ENCODE data around the gene DDX51.

DDX51 gene

GRCh38 chr12:132142679-132143335 lies 1.3 kb downstream of the DDX51 start:
- peaks cover 6% of the 10 kb centered on the region for H3K36me3 ChIP-seq (ENCODE audit: control insufficient read depth, insufficient read depth, low read length)
- H3K79me1 ChIP-seq (ENCODE audit: low read length), result peaks cover 24% of the 10 kb centered on the region
- H2AK5ac ChIP-seq (ENCODE audit: low read length), result no peak overlapping the region
- H3K4me3 ChIP-seq (ENCODE audit: low read length), result peak overlapping the region; percentile 66
- H2BK5ac ChIP-seq (ENCODE audit: low read length), result no peak overlapping the region
- H3K9ac ChIP-seq (ENCODE audit: low read length), result peak overlapping the region; percentile 67
- H2BK120ac ChIP-seq (ENCODE audit: low read depth, low read length), result no peak overlapping the region
- H3K4me1 ChIP-seq (ENCODE audit: control insufficient read depth, low read depth, low read length), result peaks cover 2% of the 10 kb centered on the region
- peak overlapping the region; percentile 64 for H3K4me2 ChIP-seq (ENCODE audit: low read length)
- H3K56ac ChIP-seq (ENCODE audit: low read length), result peak overlapping the region; percentile 86
- no peak overlapping the region for H2BK15ac ChIP-seq (replicated peaks; ENCODE audit: low read depth)
- H3K4ac ChIP-seq (ENCODE audit: low read depth, low read length), result no peak overlapping the region
- H3K27ac ChIP-seq (ENCODE audit: low read depth, low read length), result no peak overlapping the region
- no CpG with 5 or more reads among the region's 24 CpGs for WGBS (ENCODE audit: extremely low coverage, insufficient coverage, low lambda C conversion rate)
- no peak overlapping the region for H4K8ac ChIP-seq (ENCODE audit: low read depth, low read length)
- peaks cover 27% of the 10 kb centered on the region for H3K79me2 ChIP-seq (ENCODE audit: control insufficient read depth, insufficient read depth, low read length)
- H3K18ac ChIP-seq (ENCODE audit: low read length), result no peak overlapping the region
- H4K5ac ChIP-seq (ENCODE audit: low read length), result no peak overlapping the region
- H3K23ac ChIP-seq (ENCODE audit: low read length), result no peak overlapping the region
- no peak for DNase-seq
- H3K27me3 ChIP-seq (ENCODE audit: insufficient read depth, low read length, poor library complexity), result no peaks in the 10 kb centered on the region

- Histone ChIP-seq H2BK5ac (ENCODE audit: low read length) (no peak overlapping the region), H4K5ac (ENCODE audit: low read length) (no peak overlapping the region), H3K56ac (ENCODE audit: low read length) (no peak overlapping the region), H3K23ac (ENCODE audit: low read length) (no peak overlapping the region), H3K4me3 (ENCODE audit: low read length) (no peak overlapping the region), H3K79me1 (ENCODE audit: low read length) (peaks cover 24% of the 10 kb centered on the region), H2BK15ac (replicated peaks; ENCODE audit: low read depth) (no peak overlapping the region), H2AK5ac (ENCODE audit: low read length) (no peak overlapping the region), H3K9ac (ENCODE audit: low read length) (no peak overlapping the region), H3K18ac (ENCODE audit: low read length) (no peak overlapping the region), H3K4ac (ENCODE audit: low read depth, low read length) (no peak overlapping the region), H3K27ac (ENCODE audit: low read depth, low read length) (no peak overlapping the region), H2BK120ac (ENCODE audit: low read depth, low read length) (no peak overlapping the region), H3K4me2 (ENCODE audit: low read length) (no peak overlapping the region), H3K4me1 (ENCODE audit: control insufficient read depth, low read depth, low read length) (peaks cover 2% of the 10 kb centered on the region), H3K79me2 (ENCODE audit: control insufficient read depth, insufficient read depth, low read length) (peaks cover 27% of the 10 kb centered on the region), H3K36me3 (ENCODE audit: control insufficient read depth, insufficient read depth, low read length) (peaks cover 6% of the 10 kb centered on the region), H4K8ac (ENCODE audit: low read depth, low read length) (no peak overlapping the region), H3K27me3 (ENCODE audit: insufficient read depth, low read length, poor library complexity) (no peaks in the 10 kb centered on the region)
- WGBS (ENCODE audit: extremely low coverage, insufficient coverage, low lambda C conversion rate), result no CpG with 5 or more reads among the region's 22 CpGs
- no peak for DNase-seq
Observed at GRCh38 chr12:132141976-132142678, 2.0 kb downstream of the DDX51 start.

- no peak for DNase-seq
- H3K4me2 ChIP-seq (ENCODE audit: low read length), result no peak overlapping the region
- no peaks in the 10 kb centered on the region for H3K27me3 ChIP-seq (ENCODE audit: insufficient read depth, low read length, poor library complexity)
- no peak overlapping the region for H3K23ac ChIP-seq (ENCODE audit: low read length)
- H3K4ac ChIP-seq (ENCODE audit: low read depth, low read length), result no peak overlapping the region
- no peak overlapping the region for H3K9ac ChIP-seq (ENCODE audit: low read length)
- H3K79me1 ChIP-seq (ENCODE audit: low read length), result peaks cover 23% of the 10 kb centered on the region
- H4K8ac ChIP-seq (ENCODE audit: low read depth, low read length), result no peak overlapping the region
- H3K36me3 ChIP-seq (ENCODE audit: control insufficient read depth, insufficient read depth, low read length), result peaks cover 6% of the 10 kb centered on the region
- no CpG with 5 or more reads among the region's 38 CpGs for WGBS (ENCODE audit: extremely low coverage, insufficient coverage, low lambda C conversion rate)
- no peak overlapping the region for H2BK15ac ChIP-seq (replicated peaks; ENCODE audit: low read depth)
- H3K27ac ChIP-seq (ENCODE audit: low read depth, low read length), result no peak overlapping the region
- no peak overlapping the region for H2AK5ac ChIP-seq (ENCODE audit: low read length)
- H3K4me1 ChIP-seq (ENCODE audit: control insufficient read depth, low read depth, low read length), result peaks cover 2% of the 10 kb centered on the region
- H2BK5ac ChIP-seq (ENCODE audit: low read length), result no peak overlapping the region
- no peak overlapping the region for H3K4me3 ChIP-seq (ENCODE audit: low read length)
- H3K79me2 ChIP-seq (ENCODE audit: control insufficient read depth, insufficient read depth, low read length), result peaks cover 24% of the 10 kb centered on the region
- H3K18ac ChIP-seq (ENCODE audit: low read length), result no peak overlapping the region
- no peak overlapping the region for H4K5ac ChIP-seq (ENCODE audit: low read length)
- no peak overlapping the region for H3K56ac ChIP-seq (ENCODE audit: low read length)
- H2BK120ac ChIP-seq (ENCODE audit: low read depth, low read length), result no peak overlapping the region
Observed at GRCh38 chr12:132140918-132141841, 2.9 kb downstream of the DDX51 start.

GRCh38 chr12:132140501-132140900 lies 3.6 kb downstream of the DDX51 start:
- no peaks in the 10 kb centered on the region for H3K27me3 ChIP-seq (ENCODE audit: insufficient read depth, low read length, poor library complexity)
- H2BK120ac ChIP-seq (ENCODE audit: low read depth, low read length), result no peak overlapping the region
- no peak overlapping the region for H3K27ac ChIP-seq (ENCODE audit: low read depth, low read length)
- no peak for DNase-seq
- no CpG with 5 or more reads among the region's 15 CpGs for WGBS (ENCODE audit: extremely low coverage, insufficient coverage, low lambda C conversion rate)
- no peak overlapping the region for H3K23ac ChIP-seq (ENCODE audit: low read length)
- peaks cover 22% of the 10 kb centered on the region for H3K79me2 ChIP-seq (ENCODE audit: control insufficient read depth, insufficient read depth, low read length)
- H3K9ac ChIP-seq (ENCODE audit: low read length), result no peak overlapping the region
- no peak overlapping the region for H2BK5ac ChIP-seq (ENCODE audit: low read length)
- H3K36me3 ChIP-seq (ENCODE audit: control insufficient read depth, insufficient read depth, low read length), result peaks cover 6% of the 10 kb centered on the region
- H3K4ac ChIP-seq (ENCODE audit: low read depth, low read length), result no peak overlapping the region
- H4K5ac ChIP-seq (ENCODE audit: low read length), result no peak overlapping the region
- H3K4me1 ChIP-seq (ENCODE audit: control insufficient read depth, low read depth, low read length), result peaks cover 2% of the 10 kb centered on the region
- H2AK5ac ChIP-seq (ENCODE audit: low read length), result no peak overlapping the region
- no peak overlapping the region for H3K56ac ChIP-seq (ENCODE audit: low read length)
- peaks cover 22% of the 10 kb centered on the region for H3K79me1 ChIP-seq (ENCODE audit: low read length)
- H4K8ac ChIP-seq (ENCODE audit: low read depth, low read length), result no peak overlapping the region
- no peak overlapping the region for H2BK15ac ChIP-seq (replicated peaks; ENCODE audit: low read depth)
- no peak overlapping the region for H3K4me3 ChIP-seq (ENCODE audit: low read length)
- H3K18ac ChIP-seq (ENCODE audit: low read length), result no peak overlapping the region
- no peak overlapping the region for H3K4me2 ChIP-seq (ENCODE audit: low read length)

- Histone ChIP-seq H3K9ac (ENCODE audit: low read length) (no peak overlapping the region), H3K79me2 (ENCODE audit: control insufficient read depth, insufficient read depth, low read length) (peaks cover 16% of the 10 kb centered on the region), H2BK120ac (ENCODE audit: low read depth, low read length) (no peak overlapping the region), H2BK15ac (replicated peaks; ENCODE audit: low read depth) (no peak overlapping the region), H3K27ac (ENCODE audit: low read depth, low read length) (no peak overlapping the region), H2BK5ac (ENCODE audit: low read length) (no peak overlapping the region), H4K8ac (ENCODE audit: low read depth, low read length) (no peak overlapping the region), H4K5ac (ENCODE audit: low read length) (no peak overlapping the region), H3K36me3 (ENCODE audit: control insufficient read depth, insufficient read depth, low read length) (peaks cover 6% of the 10 kb centered on the region), H3K4me2 (ENCODE audit: low read length) (no peak overlapping the region), H3K18ac (ENCODE audit: low read length) (no peak overlapping the region), H3K4ac (ENCODE audit: low read depth, low read length) (no peak overlapping the region), H3K27me3 (ENCODE audit: insufficient read depth, low read length, poor library complexity) (no peaks in the 10 kb centered on the region), H3K23ac (ENCODE audit: low read length) (no peak overlapping the region), H3K4me3 (ENCODE audit: low read length) (no peak overlapping the region), H2AK5ac (ENCODE audit: low read length) (no peak overlapping the region), H3K79me1 (ENCODE audit: low read length) (peaks cover 16% of the 10 kb centered on the region), H3K4me1 (ENCODE audit: control insufficient read depth, low read depth, low read length) (no peaks in the 10 kb centered on the region), H3K56ac (ENCODE audit: low read length) (no peak overlapping the region)
- WGBS (ENCODE audit: extremely low coverage, insufficient coverage, low lambda C conversion rate), result no CpG with 5 or more reads among the region's 27 CpGs
- DNase-seq, result no peak
Observed at GRCh38 chr12:132139912-132140311, 4.2 kb downstream of the DDX51 start.

Data from mesendoderm (in vitro differentiated cells).